H1 (cell line): ENCODE results near the gene TEX264. TPM values are rescaled to one million over a fixed set of nuclear protein-coding genes. Genes with fewer than 3 reads are reported as not detected.

ENCODE experiments used
- CBX5 ChIP-seq: fragments of 300-800, 300-1000 bp; sonication (generic); IDR thresholded peaks from 2 replicates; pipeline ENCODE4 v1.7.1; 2016; ENCODE audit warnings: antibody characterized with exemption, low read length, low read depth
- GTF2F1 ChIP-seq: IDR thresholded peaks from 2 replicates; pipeline ENCODE4 v1.6.1; 2012; ENCODE audit warnings: low read depth, low read length, improper control_type of control experiment, borderline replicate concordance
- KDM1A ChIP-seq: fragments of 200-600, 300-600 bp; sonication (generic); IDR thresholded peaks from 2 replicates; pipeline ENCODE4 v1.7.1; 2016; ENCODE audit warnings: mild to moderate bottlenecking, low read length, borderline replicate concordance
- POLR2AphosphoS5 ChIP-seq: IDR thresholded peaks from 2 replicates; pipeline ENCODE4 v1.6.1; 2011; ENCODE audit warnings: low read depth, low read length
- polyA plus RNA-seq, 7 experiments: library from polyadenylated mRNA; depleted of rRNA in 3 of 7; stranded (reverse) in 5 of 7; unstranded in 2 of 7; fragments of >200 nt in 5 of 7; fragments of 200-250 nt in 2 of 7; gene quantifications; 1 replicate in 5 of 7; 2 replicates in 1 of 7; 4 replicates in 1 of 7; pipeline versions ENCODE4 v1.2.1 to v1.2.3, GENCODE V29; 2011 to 2013; ENCODE audit warnings: missing spikeins in 2 of 7, mixed read lengths in 2 of 7
- total RNA-seq: library from RNA; stranded (reverse); fragmentation: NEBNext Ultra II Directional; extraction: Animal tissue kit (Norgen Biotek cat#: 25700); gene quantifications from 2 replicates; pipeline ENCODE4 v1.2.1, GENCODE V29; 2021
- TF ChIP-seq, protein P1 (sequence below): IDR thresholded peaks from 2 replicates; pipeline ENCODE4 v1.6.1; 2012; ENCODE audit warnings: low read length, inconsistent platforms

The TEX264 gene
- total and polyA plus RNA-seq, 2 of the 8 experiments (the other 6 are each of a cell fraction or from before 2014, with no cell fraction given), result 11.2 to 35.6 TPM

DNA sequence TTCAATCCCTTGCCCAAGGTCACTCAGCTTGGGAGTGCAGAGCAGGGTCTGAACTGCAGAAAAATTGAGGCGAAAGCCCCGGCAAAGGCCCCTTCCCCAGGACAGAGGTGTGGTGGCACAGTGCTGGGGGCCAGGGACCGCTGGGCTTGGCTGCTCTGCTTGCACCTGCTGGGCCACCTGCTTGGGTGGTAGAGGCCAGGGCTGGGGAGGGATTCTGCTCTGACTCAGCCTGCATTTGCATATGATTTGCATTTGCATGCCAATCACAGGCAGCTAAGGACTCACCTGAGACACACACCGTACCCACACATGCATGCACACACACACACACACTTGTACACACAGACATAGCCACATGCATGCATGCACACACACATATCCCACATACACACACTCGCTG, 45.8 kb downstream of the TEX264 start (continued):
- TF ChIP-seq CBX5, result no peak
- TF ChIP-seq GTF2F1, result no peak
- no peak for TF ChIP-seq KDM1A
- TF ChIP-seq POLR2AphosphoS5, result no peak
- TF ChIP-seq, protein P1, sequence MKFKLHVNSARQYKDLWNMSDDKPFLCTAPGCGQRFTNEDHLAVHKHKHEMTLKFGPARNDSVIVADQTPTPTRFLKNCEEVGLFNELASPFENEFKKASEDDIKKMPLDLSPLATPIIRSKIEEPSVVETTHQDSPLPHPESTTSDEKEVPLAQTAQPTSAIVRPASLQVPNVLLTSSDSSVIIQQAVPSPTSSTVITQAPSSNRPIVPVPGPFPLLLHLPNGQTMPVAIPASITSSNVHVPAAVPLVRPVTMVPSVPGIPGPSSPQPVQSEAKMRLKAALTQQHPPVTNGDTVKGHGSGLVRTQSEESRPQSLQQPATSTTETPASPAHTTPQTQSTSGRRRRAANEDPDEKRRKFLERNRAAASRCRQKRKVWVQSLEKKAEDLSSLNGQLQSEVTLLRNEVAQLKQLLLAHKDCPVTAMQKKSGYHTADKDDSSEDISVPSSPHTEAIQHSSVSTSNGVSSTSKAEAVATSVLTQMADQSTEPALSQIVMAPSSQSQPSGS, result no peak
- TF ChIP-seq, all 59 proteins: peak for 0
